ENCODE results near the gene BLMH.

Gene BLMH

GRCh38 chr17:30218799-30219198 lies 72.9 kb downstream of the BLMH start:
- no peak for DNase-seq
- H3K9me3 ChIP-seq, result no peaks in the 10 kb centered on the region
- intact Hi-C loops (cut with DNase I; ENCODE audit: low total_unique reads), result no loop called here

GRCh38 chr17:30217746-30218245 lies 73.9 kb downstream of the BLMH start:
- no peaks in the 10 kb centered on the region for H3K4me1 ChIP-seq
- no peak for TF ChIP-seq CTCF (IDR thresholded peaks at IDR 0.05)
- intact Hi-C loops (cut with DNase I; ENCODE audit: low total_unique reads), result no loop called here

More at GRCh38 chr17:30218799-30219198, 72.9 kb downstream of the BLMH start:
- no peaks in the 10 kb centered on the region for H3K27me3 ChIP-seq
- H3K36me3 ChIP-seq, result no peaks in the 10 kb centered on the region
- no peak overlapping the region for H3K27ac ChIP-seq
- no peak overlapping the region for H3K4me3 ChIP-seq
- H3K4me1 ChIP-seq, result no peaks in the 10 kb centered on the region
- no peak for TF ChIP-seq CTCF (IDR thresholded peaks at IDR 0.05)

GRCh38 chr17:30217054-30217453 lies 74.7 kb downstream of the BLMH start:
- no peaks in the 10 kb centered on the region for H3K4me1 ChIP-seq
- H3K36me3 ChIP-seq, result no peaks in the 10 kb centered on the region
- no peaks in the 10 kb centered on the region for H3K9me3 ChIP-seq
- H3K4me3 ChIP-seq, result no peak overlapping the region
- no peaks in the 10 kb centered on the region for H3K27me3 ChIP-seq
- peak in 1 of 2 donors; percentile 58 for DNase-seq
- intact Hi-C loops (cut with DNase I; ENCODE audit: low total_unique reads), result no loop called here
- H3K27ac ChIP-seq, result no peak overlapping the region
- no peak for TF ChIP-seq CTCF (IDR thresholded peaks at IDR 0.05)

More at GRCh38 chr17:30217746-30218245, 73.9 kb downstream of the BLMH start:
- no peaks in the 10 kb centered on the region for H3K36me3 ChIP-seq
- peak in 1 of 2 donors; percentile 34 for DNase-seq
- no peak overlapping the region for H3K27ac ChIP-seq
- no peaks in the 10 kb centered on the region for H3K9me3 ChIP-seq
- H3K4me3 ChIP-seq, result no peak overlapping the region
- H3K27me3 ChIP-seq, result no peaks in the 10 kb centered on the region

- no peaks in the 10 kb centered on the region for H3K36me3 ChIP-seq
- H3K4me1 ChIP-seq, result no peaks in the 10 kb centered on the region
- H3K9me3 ChIP-seq, result no peaks in the 10 kb centered on the region
- peak in 1 of 2 donors; percentile 52 for DNase-seq
- intact Hi-C loops (cut with DNase I; ENCODE audit: low total_unique reads), result no loop called here
- H3K27ac ChIP-seq, result no peak overlapping the region
- TF ChIP-seq CTCF (IDR thresholded peaks at IDR 0.05), result no peak
- H3K27me3 ChIP-seq, result no peaks in the 10 kb centered on the region
- no peak overlapping the region for H3K4me3 ChIP-seq
Observed at GRCh38 chr17:30212750-30213149, 79.0 kb downstream of the BLMH start.

- no peaks in the 10 kb centered on the region for H3K27me3 ChIP-seq
- no peaks in the 10 kb centered on the region for H3K9me3 ChIP-seq
- H3K4me1 ChIP-seq, result no peaks in the 10 kb centered on the region
- no peak overlapping the region for H3K27ac ChIP-seq
- no peak overlapping the region for H3K4me3 ChIP-seq
- DNase-seq, result no peak
- intact Hi-C loops (cut with DNase I; ENCODE audit: low total_unique reads), result no loop called here
- TF ChIP-seq CTCF (IDR thresholded peaks at IDR 0.05), result no peak
- no peaks in the 10 kb centered on the region for H3K36me3 ChIP-seq
Observed at GRCh38 chr17:30211371-30211770, 80.4 kb downstream of the BLMH start.

- TF ChIP-seq CTCF (IDR thresholded peaks at IDR 0.05), result no peak
- no peaks in the 10 kb centered on the region for H3K9me3 ChIP-seq
- no peaks in the 10 kb centered on the region for H3K4me1 ChIP-seq
- no peak overlapping the region for H3K27ac ChIP-seq
- no peak for DNase-seq
- intact Hi-C loops (cut with DNase I; ENCODE audit: low total_unique reads), result no loop called here
- no peaks in the 10 kb centered on the region for H3K27me3 ChIP-seq
- H3K36me3 ChIP-seq, result no peaks in the 10 kb centered on the region
- H3K4me3 ChIP-seq, result no peak overlapping the region
Observed at GRCh38 chr17:30210901-30211300, 80.8 kb downstream of the BLMH start.

Data from tibial artery (tissue), 4 donors.